ENCODE data around the gene MED13L. TPM values are rescaled to one million over a fixed set of nuclear protein-coding genes. Genes with fewer than 3 reads are reported as not detected.

MED13L gene
- total and polyA plus RNA-seq, 2 of the 8 experiments (the other 6 are each of a cell fraction or from before 2014, with no cell fraction given) = 15.9 to 51.7 TPM

DNA sequence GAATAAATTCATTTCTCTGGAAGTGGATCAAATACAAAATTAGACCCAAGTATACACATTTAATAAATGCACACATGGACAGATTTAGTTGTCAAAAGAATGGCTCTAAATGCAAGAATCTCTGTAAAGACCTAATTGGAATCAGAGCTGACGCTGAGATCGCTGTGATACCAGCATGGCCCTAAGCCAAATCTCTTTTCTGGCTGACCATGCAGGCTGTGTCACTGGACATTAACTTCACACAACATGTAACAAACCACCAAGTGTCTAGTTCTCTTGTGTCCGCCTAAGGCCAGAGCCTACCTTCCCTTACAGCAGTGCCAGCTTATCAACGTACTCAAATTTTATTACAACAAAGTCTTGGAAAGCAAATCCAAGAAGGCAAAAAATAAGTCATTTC is 127.5 kb downstream of the MED13L start:
- H3K4me3 ChIP-seq (ENCODE audit: extremely low read depth in 1 of 4, insufficient read depth in 2 of 4, low read depth in 3 of 4, low read length in 4 of 4) = no peak overlapping the region
- no peak overlapping the region for H3K56ac ChIP-seq (replicated peaks; ENCODE audit: insufficient read length, low read depth, low read length)
- no peak overlapping the region for H2BK5ac ChIP-seq (ENCODE audit: low read depth, low read length)
- H2BK15ac ChIP-seq (ENCODE audit: low read length) = no peak overlapping the region
- no peak overlapping the region for H2BK120ac ChIP-seq (replicated peaks; ENCODE audit: low read depth, low read length)
- H3K4me2 ChIP-seq (ENCODE audit: insufficient read depth in 1 of 2, low read depth in 2 of 2, low read length in 2 of 2) = no peak overlapping the region
- H3K14ac ChIP-seq (ENCODE audit: insufficient read length) = no peak overlapping the region
- 87% methylated on average over 4 of the region's 4 CpGs; no CpG with 5 or more reads in 1 of the 2 experiments for WGBS, 2 experiments (ENCODE audit: extremely low coverage in 1 of 2, insufficient coverage in 1 of 2, insufficient read length in 1 of 2, insufficient replicate concordance in 2 of 2, low coverage in 1 of 2, low lambda C conversion rate in 2 of 2, missing lambda C conversion rate in 1 of 2)
- no peak overlapping the region for H3K23ac ChIP-seq (ENCODE audit: insufficient read length)
- H3K18ac ChIP-seq (ENCODE audit: extremely low read depth, low read length) = no peak overlapping the region
- H3K36me3 ChIP-seq (ENCODE audit: control insufficient read depth in 2 of 4, insufficient read depth in 4 of 4, low read length in 3 of 4) = no peaks in the 10 kb centered on the region
- H4K91ac ChIP-seq (replicated peaks; ENCODE audit: insufficient read length, low read length) = no peak overlapping the region
- FAIRE-seq (no peak), DNase-seq (ENCODE audit: low read depth in 1 of 2, low spot score in 2 of 2) (no peak)
- H2BK12ac ChIP-seq (ENCODE audit: low read depth, low read length) = no peak overlapping the region
- no peak overlapping the region for H4K5ac ChIP-seq (ENCODE audit: insufficient read length, low read depth, low read length)
- no peak overlapping the region for H3K27ac ChIP-seq (ENCODE audit: low read depth, low read length)
- ChIA-PET POLR2A (ENCODE audit: partially characterized antibody) (no interaction called here), CTCF (ENCODE audit: partially characterized antibody) (interaction anchor here (0.6 to 1.1 kb wide), 2 partner anchors 13 to 105 kb away, joined by 3 read pairs; no protein-coding TSS in a partner anchor)
- H3K9me3 ChIP-seq (ENCODE audit: insufficient read depth in 2 of 2, low read depth in 1 of 2, low read length in 1 of 2) = no peaks in the 10 kb centered on the region
- peaks cover 0 to 87% of the 10 kb centered on the region in 2 experiments; a peak in 3 of 4 replicates for H3K79me2 ChIP-seq (ENCODE audit: control insufficient read depth in 1 of 2, insufficient read depth in 2 of 2, low read length in 2 of 2)
- H3K23me2 ChIP-seq (ENCODE audit: low read depth, low read length) = no peaks in the 10 kb centered on the region
- H3K9ac ChIP-seq (replicated peaks in 1 of 4; ENCODE audit: extremely low read depth in 1 of 4, low read depth in 3 of 4, low read length in 3 of 4) = no peak overlapping the region
- H2AFZ ChIP-seq (ENCODE audit: low read length) = no peak overlapping the region
- peaks cover 0 to 4% of the 10 kb centered on the region in 2 experiments for H4K20me1 ChIP-seq (replicated peaks in 1 of 2; ENCODE audit: control insufficient read depth in 1 of 2, insufficient read depth in 2 of 2, low read length in 2 of 2)
- TF ChIP-seq RAD21 (IDR thresholded peaks at IDR 0.05 in 1 of 2, conservative IDR thresholded peaks at IDR 0.05 in 1 of 2; ENCODE audit: low read depth in 2 of 2, low read length in 2 of 2) (no peak), KDM4A (IDR thresholded peaks at IDR 0.05; ENCODE audit: low read depth, low read length, severe bottlenecking) (no peak), RBBP5 (IDR thresholded peaks at IDR 0.05; ENCODE audit: borderline replicate concordance, low read depth, low read length) (no peak), PHF8 (conservative IDR thresholded peaks at IDR 0.05; ENCODE audit: low read depth, low read length) (no peak), SIRT6 (IDR thresholded peaks at IDR 0.05; ENCODE audit: low read length) (no peak), GTF2F1 (IDR thresholded peaks at IDR 0.05; ENCODE audit: borderline replicate concordance, low read depth, low read length) (no peak), BRCA1 (IDR thresholded peaks at IDR 0.05; ENCODE audit: low read depth, low read length) (no peak), POLR2AphosphoS5 (IDR thresholded peaks at IDR 0.05; ENCODE audit: low read depth, low read length) (no peak), SIX5 (IDR thresholded peaks at IDR 0.05; ENCODE audit: low read depth, low read length) (no peak), KDM5A (IDR thresholded peaks at IDR 0.05; ENCODE audit: low read length) (no peak), YY1 (IDR thresholded peaks at IDR 0.05; ENCODE audit: low read depth, low read length) (no peak), USF2 (IDR thresholded peaks at IDR 0.05; ENCODE audit: low read length) (no peak), TAF7 (optimal IDR thresholded peaks at IDR 0.05; ENCODE audit: borderline replicate concordance, low read depth, low read length) (no peak), BCL11A (IDR thresholded peaks at IDR 0.05; ENCODE audit: low read depth in 2 of 2, low read length in 2 of 2) (no peak)
- no peak overlapping the region for H2AK5ac ChIP-seq (ENCODE audit: low read depth, low read length)
- no peak overlapping the region for H3K4ac ChIP-seq (replicated peaks; ENCODE audit: insufficient read length, low read depth, low read length)
- H2BK20ac ChIP-seq (ENCODE audit: low read length) = no peak overlapping the region
- H4K8ac ChIP-seq (ENCODE audit: extremely low read depth, insufficient read depth, low read length) = no peak overlapping the region
- H3K4me1 ChIP-seq (replicated peaks in 1 of 4; ENCODE audit: control insufficient read depth in 3 of 4, insufficient read depth in 4 of 4, low read length in 3 of 4) = peaks cover 0 to 19% (median 6%) of the 10 kb centered on the region in 4 experiments; a peak in 3 of 7 replicates
- H3K27me3 ChIP-seq (replicated peaks in 1 of 4; ENCODE audit: control insufficient read depth in 3 of 4, extremely low read depth in 1 of 4, insufficient read depth in 3 of 4, low read length in 3 of 4) = no peaks in the 10 kb centered on the region
- peaks cover 6% of the 10 kb centered on the region for H3K79me1 ChIP-seq (ENCODE audit: low read depth, low read length)
